OCI-LY7 (cell line): ENCODE data around the gene AGBL4. TPM values are rescaled to one million over a fixed set of nuclear protein-coding genes. Genes with fewer than 3 reads are reported as not detected.
"Not testable (repeated sequence)": the region's sequence is repeated elsewhere in the genome, so short reads cannot be mapped to it uniquely, and the experiment has no call there.

Experiments
- BruUV-seq: library from RNA; stranded (reverse); fragments of 400-500 nt; replicated peaks from 2 replicates; lab custom pipeline; 2021; lab: Mats Ljungman, UMichigan
- CTCF ChIA-PET: fragments of 300-600 bp; sonication (Branson Sonifier 250); formaldehyde crosslinking; loops from one replicate; lab custom pipeline; 2022; ENCODE audit warnings: antibody characterized with exemption; ENCODE audit not compliant: unreplicated experiment; lab: Charles Lee
- POLR2A ChIA-PET: fragments of 300-600 bp; sonication (Branson Sonifier 250); formaldehyde crosslinking; loops from one replicate; lab custom pipeline; 2022; ENCODE audit warnings: antibody characterized with exemption; lab: Charles Lee
- DNase-seq: peaks from one replicate; pipeline ENCODE4 v3.0.0-alpha.2; 2015; ENCODE audit warnings: low spot score
- H2AFZ ChIP-seq: fragments of 200-600 bp; sonication (generic), shearing (Covaris generic); 2 replicates; pipeline ENCODE4 v1.6.1; 2014; ENCODE audit warnings: mild to moderate bottlenecking, antibody characterized with exemption, low read length, moderate library complexity
- H3K27ac ChIP-seq: fragments of 200-600 bp; sonication (generic); 2 replicates; pipeline ENCODE4 v1.5.1; 2014; ENCODE audit warnings: mixed run types, low read depth, mild to moderate bottlenecking, moderate library complexity, low read length, inconsistent platforms; ENCODE audit not compliant: poor library complexity, severe bottlenecking
- H3K36me3 ChIP-seq: fragments of 200-600 bp; sonication (generic); 2 replicates; pipeline ENCODE4 v1.6.1; 2014; ENCODE audit warnings: mild to moderate bottlenecking, antibody characterized with exemption, low read length, moderate library complexity, mixed read lengths; ENCODE audit not compliant: insufficient read depth
- H3K4me1 ChIP-seq: fragments of 200-600 bp; sonication (generic); 2 replicates; pipeline ENCODE4 v1.5.1; 2014; ENCODE audit warnings: mild to moderate bottlenecking, low read length; ENCODE audit not compliant: insufficient read depth, poor library complexity, severe bottlenecking
- H3K4me2 ChIP-seq: fragments of 200-600 bp; sonication (generic); 2 replicates; pipeline ENCODE4 v1.6.1; 2014; ENCODE audit warnings: mild to moderate bottlenecking, low read length
- H3K4me3 ChIP-seq: fragments of 200-600 bp; sonication (generic); 2 replicates; pipeline ENCODE4 v1.5.1; 2014; ENCODE audit warnings: mild to moderate bottlenecking, low read depth, low read length; ENCODE audit not compliant: poor library complexity, severe bottlenecking
- H3K79me2 ChIP-seq: fragments of 200-600 bp; sonication (generic); 2 replicates; pipeline ENCODE4 v1.6.1; 2016; ENCODE audit warnings: low read depth, mild to moderate bottlenecking, low read length, moderate library complexity, mixed read lengths; ENCODE audit not compliant: insufficient read depth
- H3K9me2 ChIP-seq: fragments of 200-600 bp; sonication (generic); 2 replicates; pipeline ENCODE4 v1.6.1; 2016; ENCODE audit warnings: mild to moderate bottlenecking, low read length, mixed read lengths; ENCODE audit not compliant: insufficient read depth
- H3K9me3 ChIP-seq: fragments of 200-600 bp; sonication (generic); 2 replicates; pipeline ENCODE4 v1.6.1; 2014; ENCODE audit warnings: mild to moderate bottlenecking, mixed run types, low read length, mixed read lengths
- H4K20me1 ChIP-seq: fragments of 200-600 bp; sonication (generic); 2 replicates; pipeline ENCODE4 v1.6.1; 2014; ENCODE audit warnings: mild to moderate bottlenecking, antibody characterized with exemption, low read length, moderate library complexity, mixed read lengths; ENCODE audit not compliant: insufficient read depth
- CTCF ChIP-seq: fragments of 200-600 bp; sonication (generic); conservative IDR thresholded peaks from 2 replicates; pipeline ENCODE4 v1.5.1; 2014; ENCODE audit warnings: mild to moderate bottlenecking, antibody characterized with exemption, low read length, moderate library complexity, mixed read lengths
- EZH2phosphoT487 ChIP-seq: fragments of 200-600 bp; sonication (generic); IDR thresholded peaks from 2 replicates; pipeline ENCODE4 v1.6.1; 2018; ENCODE audit warnings: low read depth, borderline replicate concordance, mild to moderate bottlenecking, mixed run types, antibody characterized with exemption, low read length, moderate library complexity, mixed read lengths
- intact Hi-C: fragments of 100-400 bp; cut with micrococcal nuclease; formaldehyde crosslinking; loops from one replicate; pipeline ENCODE4 v1.10.0; 2022; ENCODE audit not compliant: unreplicated experiment
- total RNA-seq, 2 experiments: library from RNA; depleted of rRNA in 1 of 2; stranded (reverse); fragments of >200 nt in 1 of 2; shearing (Covaris generic) in 1 of 2; gene quantifications; 2 replicates each; pipeline ENCODE4 v1.2.3, GENCODE V29; 2014 to 2022

AGBL4 gene
- total RNA-seq, 2 experiments from 2014 or later: not detected

GRCh38 chr1:49016030-49016977 is 1007.5 kb downstream of the AGBL4 start:
- POLR2A ChIA-PET: no interaction called here
- H2AFZ ChIP-seq: no peak overlapping the region
- H3K4me3 ChIP-seq: no peak overlapping the region
- no peak overlapping the region for H3K27ac ChIP-seq
- H3K9me2 ChIP-seq: no peaks in the 10 kb centered on the region
- BruUV-seq: no TSS peak
- intact Hi-C loops: no loop called here
- no peaks in the 10 kb centered on the region for H3K79me2 ChIP-seq
- TF ChIP-seq CTCF: no peak
- TF ChIP-seq EZH2phosphoT487: no peak
- no peaks in the 10 kb centered on the region for H3K9me3 ChIP-seq
- CTCF ChIA-PET: no interaction called here
- no peaks in the 10 kb centered on the region for H3K4me1 ChIP-seq
- H4K20me1 ChIP-seq: no peaks in the 10 kb centered on the region
- no peak for DNase-seq
- H3K4me2 ChIP-seq: no peak overlapping the region
- no peaks in the 10 kb centered on the region for H3K36me3 ChIP-seq

- POLR2A ChIA-PET: no interaction called here
Measured at GRCh38 chr1:49013079-49013478, 1010.7 kb downstream of the AGBL4 start.

GRCh38 chr1:49002981-49003380 is 1020.8 kb downstream of the AGBL4 start:
- H3K27ac ChIP-seq, H3K36me3 ChIP-seq, H4K20me1 ChIP-seq, H3K4me2 ChIP-seq, CTCF ChIA-PET, DNase-seq, H3K9me2 ChIP-seq, BruUV-seq, intact Hi-C loops, POLR2A ChIA-PET, H3K4me1 ChIP-seq, H3K9me3 ChIP-seq, H3K79me2 ChIP-seq, H2AFZ ChIP-seq, H3K4me3 ChIP-seq: not testable (repeated sequence)

More at GRCh38 chr1:49013079-49013478, 1010.7 kb downstream of the AGBL4 start:
- Histone ChIP-seq H3K36me3 (no peaks in the 10 kb centered on the region), H3K9me3 (no peaks in the 10 kb centered on the region), H3K9me2 (no peaks in the 10 kb centered on the region), H2AFZ (no peak overlapping the region), H3K79me2 (no peaks in the 10 kb centered on the region), H3K27ac (no peak overlapping the region), H3K4me3 (no peak overlapping the region), H4K20me1 (no peaks in the 10 kb centered on the region), H3K4me1 (no peaks in the 10 kb centered on the region), H3K4me2 (no peak overlapping the region)
- CTCF ChIA-PET: no interaction called here
- BruUV-seq: no TSS peak
- intact Hi-C loops: no loop called here
- TF ChIP-seq EZH2phosphoT487 (no peak), CTCF (no peak)
- DNase-seq: no peak
